Neuronal stem cell (in vitro differentiated cells): Measurements from ENCODE around the gene PID1.

ENCODE experiments used
- DNase-seq: peaks from one replicate; pipeline ENCODE4 v3.0.0-alpha.2; 2013; ENCODE audit warnings: low spot score
- H2AFZ ChIP-seq: one replicate; pipeline ENCODE4 v1.6.1; 2013; ENCODE audit warnings: mild to moderate bottlenecking, low read length, inconsistent platforms
- H2AK5ac ChIP-seq: 2 replicates; pipeline ENCODE4 v1.6.1; 2013; ENCODE audit warnings: low read depth, mild to moderate bottlenecking, inconsistent platforms, low read length, moderate library complexity, mixed read lengths
- H2BK120ac ChIP-seq: 2 replicates; pipeline ENCODE4 v1.6.1; 2013; ENCODE audit warnings: low read depth, mild to moderate bottlenecking, inconsistent platforms, low read length, moderate library complexity, mixed read lengths
- H2BK12ac ChIP-seq: one replicate; pipeline ENCODE4 v1.6.1; 2013; ENCODE audit warnings: low read length, inconsistent platforms
- H2BK15ac ChIP-seq: 2 replicates; pipeline ENCODE4 v1.6.1; 2013; ENCODE audit warnings: mild to moderate bottlenecking, low read length, inconsistent platforms, mixed read lengths
- H2BK5ac ChIP-seq: one replicate; pipeline ENCODE4 v1.6.1; 2013; ENCODE audit warnings: inconsistent platforms, mild to moderate bottlenecking, low read length, moderate library complexity
- H3K14ac ChIP-seq: one replicate; pipeline ENCODE4 v1.6.1; 2013; ENCODE audit warnings: low read length, inconsistent platforms
- H3K18ac ChIP-seq: 2 replicates; pipeline ENCODE4 v1.6.1; 2013; ENCODE audit warnings: low read length, inconsistent platforms
- H3K23ac ChIP-seq: 2 replicates; pipeline ENCODE4 v1.6.1; 2013; ENCODE audit warnings: low read depth, mild to moderate bottlenecking, mixed read lengths, low read length, inconsistent platforms; ENCODE audit not compliant: poor library complexity
- H3K27ac ChIP-seq: replicated peaks from 3 replicates; pipeline ENCODE4 v1.5.1; 2013; ENCODE audit warnings: low read length, inconsistent platforms
- H3K27me3 ChIP-seq, 3 experiments: 2 replicates each; pipeline ENCODE4 v1.6.1; 2013; ENCODE audit warnings: low read length in 3 of 3, mild to moderate bottlenecking in 2 of 3, inconsistent platforms in 1 of 3, low read depth in 1 of 3, mixed read lengths in 1 of 3, moderate library complexity in 1 of 3; ENCODE audit not compliant: control insufficient read depth in 3 of 3, insufficient read depth in 3 of 3
- H3K36me3 ChIP-seq, 2 donors: replicated peaks in 1 of 2; 2 replicates each; pipeline ENCODE4 v1.6.1; 2013; ENCODE audit warnings: low read length in 2 of 2; ENCODE audit not compliant: control insufficient read depth in 2 of 2, insufficient read depth in 2 of 2
- H3K4ac ChIP-seq: 2 replicates; pipeline ENCODE4 v1.6.1; 2013; ENCODE audit warnings: inconsistent platforms, mild to moderate bottlenecking, low read length, moderate library complexity
- H3K4me1 ChIP-seq, 2 donors: 1 replicate in 1 of 2; 2 replicates in 1 of 2; pipeline ENCODE4 v1.6.1; 2013; ENCODE audit warnings: low read length in 2 of 2, low read depth in 1 of 2; ENCODE audit not compliant: control insufficient read depth in 2 of 2, insufficient read depth in 1 of 2
- H3K4me2 ChIP-seq: one replicate; pipeline ENCODE4 v1.6.1; 2013; ENCODE audit warnings: mild to moderate bottlenecking, low read length, inconsistent platforms; ENCODE audit not compliant: insufficient read depth, poor library complexity, severe bottlenecking
- H3K4me3 ChIP-seq, 2 donors: 2 replicates each; pipeline ENCODE4 v1.5.1; 2013; ENCODE audit warnings: low read length in 2 of 2, mild to moderate bottlenecking in 2 of 2, inconsistent platforms in 1 of 2, moderate library complexity in 1 of 2
- H3K79me1 ChIP-seq: one replicate; pipeline ENCODE4 v1.6.1; 2013; ENCODE audit warnings: low read depth, mild to moderate bottlenecking, inconsistent platforms, low read length, moderate library complexity
- H3K9ac ChIP-seq: one replicate; pipeline ENCODE4 v1.6.1; 2013; ENCODE audit warnings: mild to moderate bottlenecking, low read depth, low read length, inconsistent platforms; ENCODE audit not compliant: poor library complexity
- H3K9me3 ChIP-seq, 2 donors: replicated peaks in 1 of 2; 2 replicates each; pipeline versions ENCODE3 to v1.6.1; 2013; ENCODE audit warnings: low read length in 2 of 2, mild to moderate bottlenecking in 2 of 2, inconsistent platforms in 1 of 2, low read depth in 1 of 2, mixed read lengths in 1 of 2, moderate library complexity in 1 of 2; ENCODE audit not compliant: control insufficient read depth in 2 of 2, insufficient read depth in 1 of 2
- H4K8ac ChIP-seq: one replicate; pipeline ENCODE4 v1.6.1; 2013; ENCODE audit warnings: low read depth, mild to moderate bottlenecking, inconsistent platforms, low read length, moderate library complexity
- H4K91ac ChIP-seq: one replicate; pipeline ENCODE4 v1.6.1; 2013; ENCODE audit warnings: low read length, low read depth, mild to moderate bottlenecking, inconsistent platforms; ENCODE audit not compliant: poor library complexity
- WGBS, 2 donors: extraction: QIAGEN DNeasy Blood & Tissue Kit; methylation state at CpG; one replicate each; pipeline ENCODE4 v1.1.7; 2013; ENCODE audit warnings: missing lambda C conversion rate in 2 of 2, mixed read lengths in 1 of 2; ENCODE audit not compliant: insufficient read length in 2 of 2, insufficient replicate concordance in 1 of 2; ENCODE audit errors: extremely low coverage in 2 of 2; 5-methylcytosine and 5-hydroxymethylcytosine counted together

PID1 gene

DNA sequence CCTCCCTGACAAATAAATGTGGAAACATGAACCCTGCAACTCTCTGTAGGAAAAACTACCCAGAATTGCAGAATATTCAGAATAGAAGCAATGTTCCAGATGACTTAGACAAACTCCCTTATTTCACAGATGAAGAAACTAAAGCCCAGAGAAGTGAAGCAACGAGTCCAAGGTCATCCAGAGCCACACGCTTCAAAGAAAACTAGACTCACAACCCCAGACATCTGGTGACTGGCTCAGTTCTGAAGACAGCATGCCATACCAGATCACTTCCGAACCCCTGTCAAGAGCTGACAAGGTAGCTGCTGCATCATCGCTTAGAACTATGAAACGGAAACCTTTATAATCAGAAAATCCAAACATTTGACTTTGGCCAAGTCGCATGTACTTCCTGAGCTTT is 101.3 kb downstream of the PID1 start:
- no peaks in the 10 kb centered on the region for H3K27me3 ChIP-seq
- H3K4me3 ChIP-seq, result no peak overlapping the region
- H3K4me1 ChIP-seq, result no peaks in the 10 kb centered on the region
- H3K9ac ChIP-seq, result no peak overlapping the region
- H3K27ac ChIP-seq, result no peak overlapping the region
- no peak overlapping the region for H4K91ac ChIP-seq
- no peak overlapping the region for H2AFZ ChIP-seq
- no peak overlapping the region for H4K8ac ChIP-seq
- H3K36me3 ChIP-seq, result no peaks in the 10 kb centered on the region
- no peak overlapping the region for H2AK5ac ChIP-seq
- H3K4me2 ChIP-seq, result no peak overlapping the region
- no peak overlapping the region for H2BK5ac ChIP-seq
- H3K18ac ChIP-seq, result no peak overlapping the region
- WGBS, 2 donors, result no CpG with 5 or more reads among the region's 6 CpGs
- no peak overlapping the region for H3K23ac ChIP-seq
- H3K14ac ChIP-seq, result no peak overlapping the region
- no peak overlapping the region for H2BK15ac ChIP-seq
- H3K9me3 ChIP-seq, result peaks cover 0 to 3% of the 10 kb centered on the region in 2 donors
- no peak overlapping the region for H2BK120ac ChIP-seq
- H3K4ac ChIP-seq, result no peak overlapping the region
- DNase-seq, result no peak
- H3K79me1 ChIP-seq, result no peaks in the 10 kb centered on the region
- no peak overlapping the region for H2BK12ac ChIP-seq

DNA sequence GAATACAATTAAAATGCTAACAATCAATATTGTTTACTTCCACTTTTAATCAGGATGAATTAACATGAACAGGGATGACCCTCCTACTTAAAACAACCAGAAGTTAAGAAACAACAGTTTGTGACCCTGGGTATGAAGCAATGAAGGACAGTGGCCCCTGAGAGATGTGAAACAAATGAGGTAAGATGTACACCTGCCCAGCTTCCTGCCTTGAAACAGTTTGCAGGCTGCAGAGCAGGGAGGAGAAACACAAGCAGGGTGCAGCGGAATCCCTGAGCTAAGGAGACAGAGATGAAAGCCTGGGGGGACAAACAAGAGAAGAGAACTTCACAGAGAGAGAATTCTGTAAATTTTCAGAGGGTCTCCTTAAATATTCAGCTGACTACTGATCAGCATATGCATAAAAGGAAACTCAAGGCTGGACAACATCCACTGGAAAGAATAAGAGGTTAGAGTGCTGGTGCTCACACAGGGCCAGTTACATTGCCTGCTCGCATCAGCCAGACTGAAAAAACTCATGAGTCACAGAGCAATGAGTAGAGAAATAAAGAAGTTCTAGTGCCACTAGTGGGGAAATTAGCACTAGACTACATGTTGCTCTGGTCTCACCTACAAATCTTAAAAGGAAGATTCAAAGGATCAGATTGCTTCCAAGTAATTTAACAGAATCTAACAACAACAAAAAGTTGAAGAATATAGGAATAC is 106.4 kb downstream of the PID1 start:
- H3K14ac ChIP-seq, result no peak overlapping the region
- H3K36me3 ChIP-seq, result no peaks in the 10 kb centered on the region
- H2AK5ac ChIP-seq, result no peak overlapping the region
- H2AFZ ChIP-seq, result no peak overlapping the region
- H3K9me3 ChIP-seq, result no peaks in the 10 kb centered on the region
- H3K4me3 ChIP-seq, result no peak overlapping the region
- no peak overlapping the region for H3K18ac ChIP-seq
- H2BK15ac ChIP-seq, result no peak overlapping the region
- no peak overlapping the region for H3K27ac ChIP-seq
- no peak overlapping the region for H3K4me2 ChIP-seq
- H4K91ac ChIP-seq, result no peak overlapping the region
- H2BK12ac ChIP-seq, result no peak overlapping the region
- H4K8ac ChIP-seq, result no peak overlapping the region
- no peak overlapping the region for H3K23ac ChIP-seq
- no peaks in the 10 kb centered on the region for H3K79me1 ChIP-seq
- no peaks in the 10 kb centered on the region for H3K4me1 ChIP-seq
- no CpG with 5 or more reads among the region's 2 CpGs for WGBS, 2 donors
- no peaks in the 10 kb centered on the region for H3K27me3 ChIP-seq
- H2BK5ac ChIP-seq, result no peak overlapping the region
- no peak overlapping the region for H2BK120ac ChIP-seq
- DNase-seq, result no peak
- H3K4ac ChIP-seq, result no peak overlapping the region
- no peak overlapping the region for H3K9ac ChIP-seq

DNA sequence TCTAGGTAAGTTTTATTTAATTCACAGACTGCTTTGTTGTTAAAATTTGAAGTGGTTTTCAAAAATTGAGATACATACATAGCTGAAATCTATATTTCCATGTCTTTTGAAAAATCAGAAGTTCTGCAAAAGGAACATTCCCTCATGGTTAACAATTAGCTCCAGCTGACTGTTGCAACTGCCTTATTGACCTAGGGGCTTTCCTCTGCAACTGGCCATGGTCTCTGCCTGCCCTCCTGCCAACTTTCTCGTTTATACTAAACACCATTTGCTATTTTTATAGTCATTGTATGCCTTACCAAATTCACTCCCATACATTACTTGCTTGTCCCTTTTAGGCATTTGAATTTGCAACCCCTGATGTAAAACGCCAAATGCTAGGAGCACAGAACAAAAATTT is 107.2 kb downstream of the PID1 start:
- no peak overlapping the region for H3K27ac ChIP-seq
- no peaks in the 10 kb centered on the region for H3K36me3 ChIP-seq
- H2BK5ac ChIP-seq, result no peak overlapping the region
- no peak overlapping the region for H3K4me3 ChIP-seq
- no peak overlapping the region for H2BK120ac ChIP-seq
- no CpG with 5 or more reads among the region's 2 CpGs for WGBS, 2 donors
- no peak overlapping the region for H3K4ac ChIP-seq
- no peak overlapping the region for H2AK5ac ChIP-seq
- H3K79me1 ChIP-seq, result no peaks in the 10 kb centered on the region
- no peak overlapping the region for H3K23ac ChIP-seq
- no peak overlapping the region for H4K91ac ChIP-seq
- no peak overlapping the region for H4K8ac ChIP-seq
- no peak overlapping the region for H2BK15ac ChIP-seq
- no peaks in the 10 kb centered on the region for H3K4me1 ChIP-seq
- no peak for DNase-seq
- H2BK12ac ChIP-seq, result no peak overlapping the region
- H3K4me2 ChIP-seq, result no peak overlapping the region
- no peak overlapping the region for H3K14ac ChIP-seq
- no peak overlapping the region for H3K18ac ChIP-seq
- H2AFZ ChIP-seq, result no peak overlapping the region
- H3K27me3 ChIP-seq, result no peaks in the 10 kb centered on the region
- H3K9ac ChIP-seq, result no peak overlapping the region
- H3K9me3 ChIP-seq, result no peaks in the 10 kb centered on the region

DNA sequence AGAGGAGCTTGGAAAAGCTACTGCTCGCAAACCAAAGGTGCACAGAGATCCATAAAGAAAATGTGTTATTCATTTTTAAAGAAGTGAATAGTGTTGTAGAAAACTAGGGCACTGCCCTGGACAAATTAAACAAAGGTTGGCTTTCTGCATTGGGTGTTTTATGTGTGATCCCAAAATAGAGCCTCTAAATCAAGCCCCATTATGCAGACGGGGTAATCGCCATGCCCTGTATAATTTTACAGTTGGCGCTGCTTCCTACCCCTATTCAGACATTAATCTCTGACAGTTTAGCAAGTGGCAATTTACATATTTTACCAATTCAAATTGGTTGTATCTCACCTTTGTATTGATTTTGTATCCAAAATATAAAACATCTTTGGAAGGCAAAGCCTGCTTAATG is 109.1 kb downstream of the PID1 start:
- WGBS, 2 donors, result no CpG with 5 or more reads among the region's 4 CpGs
- H3K27me3 ChIP-seq, result no peaks in the 10 kb centered on the region
- no peak overlapping the region for H3K4me2 ChIP-seq
- H4K91ac ChIP-seq, result no peak overlapping the region
- no peaks in the 10 kb centered on the region for H3K9me3 ChIP-seq
- no peak overlapping the region for H4K8ac ChIP-seq
- no peak overlapping the region for H2AFZ ChIP-seq
- H3K27ac ChIP-seq, result no peak overlapping the region
- H2BK120ac ChIP-seq, result no peak overlapping the region
- no peak overlapping the region for H3K4me3 ChIP-seq
- no peak overlapping the region for H3K4ac ChIP-seq
- no peak overlapping the region for H3K18ac ChIP-seq
- H3K14ac ChIP-seq, result no peak overlapping the region
- H3K9ac ChIP-seq, result no peak overlapping the region
- no peaks in the 10 kb centered on the region for H3K36me3 ChIP-seq
- no peak overlapping the region for H2BK15ac ChIP-seq
- no peak overlapping the region for H2BK12ac ChIP-seq
- no peak overlapping the region for H2BK5ac ChIP-seq
- H3K4me1 ChIP-seq, result no peaks in the 10 kb centered on the region
- DNase-seq, result no peak
- H2AK5ac ChIP-seq, result no peak overlapping the region
- H3K23ac ChIP-seq, result no peak overlapping the region
- H3K79me1 ChIP-seq, result no peaks in the 10 kb centered on the region
